COLO668 (cell line): ENCODE measurements around the gene GNA12.
A peak's percentile ranks its signal among the peaks of the same experiment; 100 is the strongest.

Source experiments
- DNase-seq: peaks from one replicate; lab custom pipeline; 2025; ENCODE audit not compliant: unreplicated experiment; lab: John Stamatoyannopoulos, UW

The GNA12 gene

DNA sequence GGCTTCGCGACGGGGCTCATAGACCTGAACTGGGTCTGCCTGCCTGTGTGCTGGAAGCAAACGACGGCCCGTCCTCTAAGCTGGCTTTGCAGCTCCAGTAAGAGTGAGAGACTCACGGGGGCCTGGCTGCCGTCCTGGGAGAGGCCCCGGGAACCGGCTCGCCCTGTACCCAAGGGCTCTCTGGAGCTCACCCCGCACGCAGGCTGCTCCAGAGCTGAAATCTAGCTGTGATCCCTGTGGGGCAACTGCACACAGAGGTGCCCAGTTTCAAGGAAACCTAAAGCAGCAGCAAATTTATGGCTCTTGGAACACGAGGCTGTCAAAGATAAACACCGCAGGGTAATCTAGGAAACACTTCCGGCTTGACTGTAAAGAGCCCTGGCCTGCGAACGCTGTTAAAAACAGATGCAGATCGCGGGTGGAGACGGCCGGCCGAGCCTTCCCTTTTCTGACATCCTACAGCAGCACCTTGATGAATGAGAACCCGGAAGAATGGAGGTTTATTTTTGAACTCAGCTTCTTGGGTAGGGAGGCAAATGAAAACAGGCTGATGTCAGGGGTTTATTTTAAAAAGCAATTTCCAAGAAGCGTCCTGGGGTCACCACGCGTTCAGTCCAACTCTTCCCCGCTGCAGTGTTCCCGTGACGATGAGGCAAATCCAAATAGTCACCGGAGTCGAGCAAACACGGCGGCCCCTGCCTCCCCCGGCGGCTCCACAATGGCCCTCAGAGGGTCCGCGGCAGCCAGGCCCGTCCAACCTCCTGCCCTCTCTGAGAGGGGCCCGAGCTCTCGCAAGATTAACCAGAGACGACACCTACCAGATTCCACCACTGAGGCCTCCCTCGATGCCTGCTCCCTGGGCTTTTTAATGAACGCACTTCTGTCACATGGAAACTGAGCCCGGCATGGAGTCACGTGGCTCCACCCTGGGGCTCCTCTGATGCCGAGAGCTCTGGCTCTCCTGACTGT lies 126.5 kb downstream of the GNA12 start:
- peak; percentile 78 for DNase-seq

DNA sequence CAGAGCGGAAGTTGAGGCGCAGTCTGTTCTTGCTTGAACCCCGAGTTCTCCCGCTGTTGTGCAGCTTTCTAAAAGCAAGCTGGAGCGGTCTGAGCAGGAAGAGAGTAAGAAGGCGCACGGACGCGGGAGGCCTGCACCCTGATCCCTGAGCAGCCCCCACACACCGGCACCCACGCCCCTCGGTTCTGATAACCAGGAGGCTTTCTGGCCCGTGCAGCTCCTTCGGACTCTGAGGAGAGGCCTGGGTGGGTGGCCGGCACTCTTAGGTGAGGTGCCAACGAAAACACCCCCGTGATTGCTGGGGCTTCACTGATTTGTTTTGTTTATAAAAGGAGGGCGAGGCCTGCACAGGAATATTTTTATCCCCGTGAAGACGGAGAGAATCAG lies 127.2 kb downstream of the GNA12 start:
- no peak for DNase-seq

DNA sequence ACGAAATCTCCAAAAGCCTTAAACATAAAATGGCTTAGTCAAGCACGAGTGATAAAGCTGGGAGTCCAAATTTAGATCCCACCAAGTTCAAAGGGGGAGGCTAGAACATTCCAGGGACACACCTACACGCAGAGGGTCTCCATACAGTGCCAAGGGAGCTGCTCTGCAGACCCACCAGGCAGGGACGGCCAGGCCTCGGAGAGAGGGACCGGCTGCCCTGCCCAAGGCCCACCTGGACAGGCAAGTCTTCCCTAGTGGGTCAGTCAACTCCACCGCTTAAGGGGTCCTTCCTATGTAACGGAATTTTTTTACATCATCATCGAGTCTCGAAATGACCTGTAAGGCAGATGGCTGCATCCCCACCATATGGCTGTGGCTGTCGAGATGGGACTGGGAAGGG lies 127.6 kb downstream of the GNA12 start:
- no peak for DNase-seq

DNA sequence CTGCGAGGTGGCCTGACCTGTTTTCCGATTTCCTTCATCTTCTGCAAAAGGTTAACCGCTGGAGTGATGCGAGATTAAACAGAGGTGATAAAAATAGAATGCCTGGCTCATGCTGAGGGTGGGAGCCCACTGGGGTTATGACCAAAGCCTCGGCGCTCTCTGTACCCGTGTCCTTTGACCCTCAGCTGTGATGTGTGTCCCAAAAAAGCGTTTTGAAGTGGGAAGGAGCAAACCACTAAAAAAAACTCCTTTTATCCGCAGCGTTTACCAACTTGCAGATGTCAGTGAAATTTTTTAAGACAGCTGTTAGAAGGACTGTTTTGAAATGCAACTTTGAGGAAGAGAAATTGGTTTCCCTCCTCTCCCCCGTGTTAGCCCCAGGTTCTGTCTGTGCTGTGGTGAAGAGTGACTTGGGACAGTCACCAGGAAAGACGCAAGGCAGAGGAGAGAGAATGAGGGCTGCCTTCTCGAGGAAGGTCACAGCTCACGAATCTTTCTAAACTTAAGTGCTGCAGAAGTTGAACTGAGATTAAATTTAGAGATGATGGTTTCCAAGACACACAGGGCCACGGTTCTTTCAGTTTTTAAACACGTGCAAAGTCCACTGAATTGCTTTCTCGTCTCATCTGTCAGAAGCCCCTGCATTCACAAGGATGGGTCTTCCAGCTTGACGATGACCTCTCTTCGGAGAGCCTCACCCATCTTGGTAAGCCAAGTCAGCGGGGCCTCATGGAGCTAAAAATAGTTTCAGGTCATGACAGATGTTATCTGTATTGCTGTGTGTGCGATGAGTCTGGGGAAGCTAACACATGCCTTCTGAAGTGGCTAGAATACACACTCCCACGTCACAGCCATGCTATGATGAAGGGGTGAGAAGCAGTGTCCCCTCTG lies 128.5 kb downstream of the GNA12 start:
- DNase-seq: no peak

DNA sequence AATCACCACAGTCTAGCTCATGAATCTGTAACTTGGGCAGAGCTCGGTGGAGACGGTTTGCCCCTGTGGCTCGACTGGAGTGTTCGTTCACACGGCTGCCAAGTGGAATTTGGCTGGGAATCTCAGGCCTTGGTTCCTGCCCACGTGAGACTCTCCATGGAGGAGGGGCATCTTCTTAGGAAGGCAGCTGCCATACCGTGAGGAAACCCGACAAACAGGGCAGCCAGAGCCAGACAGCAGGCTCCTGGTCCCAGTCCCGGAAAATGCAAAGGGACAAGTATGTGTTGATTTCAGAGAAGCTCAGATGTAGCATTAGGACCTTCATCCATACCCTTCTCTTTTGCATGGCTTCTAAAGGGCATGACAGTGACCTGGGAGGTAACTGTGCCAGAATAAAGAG lies 129.5 kb downstream of the GNA12 start:
- no peak for DNase-seq

DNA sequence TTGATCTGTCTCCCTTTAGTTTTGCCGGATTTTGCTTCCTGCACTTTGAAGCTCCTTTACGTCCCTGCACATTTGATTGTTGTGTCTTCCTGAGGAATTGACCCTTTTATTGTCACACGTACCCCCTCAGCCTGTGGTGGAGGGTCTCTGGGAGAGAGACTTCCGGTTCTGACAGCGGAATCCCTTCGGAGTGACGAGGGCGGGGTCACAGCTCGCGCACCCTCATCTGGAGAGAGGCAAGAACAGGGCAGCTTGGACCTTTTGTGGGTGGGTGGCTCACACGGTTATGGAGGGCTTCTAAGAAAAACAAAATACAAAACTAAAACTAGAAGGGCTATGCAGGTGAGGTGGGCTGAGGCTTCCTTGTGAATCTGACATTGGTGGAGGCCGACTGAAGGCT lies 130.1 kb downstream of the GNA12 start:
- no peak for DNase-seq

DNA sequence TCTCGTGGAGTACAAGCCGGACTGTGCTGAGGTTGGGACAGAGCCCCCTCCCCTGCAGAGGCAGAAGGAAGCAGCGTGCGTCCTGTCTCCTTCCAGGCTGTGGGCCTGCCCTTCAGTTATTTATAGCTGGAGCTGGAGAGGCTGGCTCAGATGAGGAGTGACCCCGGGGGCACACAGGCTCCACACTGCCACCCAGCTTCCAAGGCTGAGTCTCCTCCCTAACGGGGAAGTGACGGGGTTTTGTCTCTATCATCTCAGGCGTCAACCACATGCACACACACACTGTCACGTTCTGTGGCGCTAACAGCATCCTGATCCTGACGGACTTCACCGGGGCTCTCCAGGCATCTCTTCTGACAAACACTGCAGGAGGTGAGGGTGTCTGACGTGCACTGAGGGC lies 130.7 kb downstream of the GNA12 start:
- DNase-seq: no peak

DNA sequence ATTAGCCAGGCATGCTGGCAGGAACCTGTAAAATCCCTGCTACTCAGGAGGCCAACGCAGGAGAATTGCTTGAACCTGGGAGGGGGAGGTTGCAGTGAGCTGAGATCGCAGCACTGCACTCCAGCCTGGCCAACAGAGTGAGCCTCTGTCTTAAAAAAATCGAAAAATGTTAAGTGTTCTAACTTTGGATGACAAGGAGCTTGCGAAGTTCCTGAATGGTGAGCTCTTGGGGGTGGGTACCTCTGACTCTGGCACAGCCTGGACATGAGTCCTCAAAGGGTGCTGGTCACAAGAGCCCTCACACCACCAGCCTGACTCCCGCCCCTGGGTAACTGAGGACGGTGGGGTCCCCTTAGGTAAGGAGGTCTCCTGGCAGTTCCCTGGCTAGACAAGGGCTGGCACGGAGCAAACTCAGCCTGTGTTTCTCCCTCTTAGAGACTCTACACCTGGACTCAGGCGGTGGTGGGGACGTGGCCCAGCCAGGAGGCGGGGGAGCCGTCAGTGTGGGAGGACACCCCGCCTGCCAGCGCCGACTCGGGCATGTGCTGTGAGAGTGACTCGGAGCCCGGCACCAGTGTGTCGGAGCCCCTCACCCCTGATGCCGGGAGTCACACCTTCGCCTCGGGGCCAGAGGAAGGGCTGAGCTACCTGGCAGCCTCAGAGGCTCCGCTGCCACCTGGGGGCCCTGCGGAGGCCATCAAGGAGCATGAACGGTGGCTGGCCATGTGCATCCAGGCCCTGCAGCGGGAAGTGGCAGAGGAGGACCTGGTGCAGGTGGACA lies 132.0 kb downstream of the GNA12 start:
- no peak for DNase-seq

DNA sequence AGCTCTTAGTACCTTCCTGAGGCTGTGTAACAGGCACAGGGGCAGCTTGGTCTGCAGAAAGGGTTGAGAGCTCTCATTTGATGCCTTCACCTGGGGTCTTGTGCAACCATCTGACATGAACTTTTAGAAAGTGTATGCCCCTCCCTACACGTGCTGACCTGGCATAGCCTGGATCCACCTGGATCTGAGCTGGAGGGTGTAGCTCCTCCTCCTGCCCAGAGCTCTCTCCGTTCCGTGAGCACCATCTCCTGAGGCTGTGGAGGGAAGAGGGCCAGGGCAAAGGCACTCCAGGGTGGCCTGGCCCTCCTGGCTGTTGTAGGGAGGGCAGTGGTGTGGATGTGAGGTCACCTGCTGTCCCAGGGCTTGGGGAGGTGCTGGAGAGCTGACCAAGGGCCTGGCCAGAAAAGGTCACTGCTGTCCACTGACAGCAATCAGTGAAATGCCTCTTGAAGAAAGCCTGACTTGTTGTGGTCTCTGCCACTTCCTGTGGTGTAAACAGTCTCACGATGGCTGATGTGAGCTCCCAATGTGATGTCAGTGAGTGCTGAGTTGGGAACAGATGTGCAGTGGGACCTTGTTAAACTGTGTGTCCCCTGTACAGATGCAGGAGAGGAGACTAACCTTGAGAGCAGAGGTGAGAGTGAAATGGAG lies 133.1 kb downstream of the GNA12 start:
- DNase-seq: no peak

DNA sequence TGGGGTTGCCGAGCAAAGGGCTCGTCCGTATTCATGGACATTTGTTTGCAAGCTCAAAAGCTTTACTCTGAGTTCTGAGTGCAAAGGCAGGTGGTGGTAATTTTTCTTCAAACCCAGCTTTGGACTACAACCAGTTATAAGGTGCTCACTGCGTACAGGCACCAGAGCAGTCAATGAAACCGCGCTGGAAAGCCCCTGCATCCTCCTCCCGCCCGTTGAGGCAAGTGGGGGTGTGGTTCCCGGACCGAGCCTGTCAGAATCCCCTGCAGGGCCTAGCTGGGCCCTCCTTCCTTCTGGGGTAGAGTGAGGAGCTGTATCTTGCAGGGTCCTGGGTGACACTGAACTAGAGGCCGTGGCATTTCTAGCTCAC lies 133.8 kb downstream of the GNA12 start:
- DNase-seq: no peak

DNA sequence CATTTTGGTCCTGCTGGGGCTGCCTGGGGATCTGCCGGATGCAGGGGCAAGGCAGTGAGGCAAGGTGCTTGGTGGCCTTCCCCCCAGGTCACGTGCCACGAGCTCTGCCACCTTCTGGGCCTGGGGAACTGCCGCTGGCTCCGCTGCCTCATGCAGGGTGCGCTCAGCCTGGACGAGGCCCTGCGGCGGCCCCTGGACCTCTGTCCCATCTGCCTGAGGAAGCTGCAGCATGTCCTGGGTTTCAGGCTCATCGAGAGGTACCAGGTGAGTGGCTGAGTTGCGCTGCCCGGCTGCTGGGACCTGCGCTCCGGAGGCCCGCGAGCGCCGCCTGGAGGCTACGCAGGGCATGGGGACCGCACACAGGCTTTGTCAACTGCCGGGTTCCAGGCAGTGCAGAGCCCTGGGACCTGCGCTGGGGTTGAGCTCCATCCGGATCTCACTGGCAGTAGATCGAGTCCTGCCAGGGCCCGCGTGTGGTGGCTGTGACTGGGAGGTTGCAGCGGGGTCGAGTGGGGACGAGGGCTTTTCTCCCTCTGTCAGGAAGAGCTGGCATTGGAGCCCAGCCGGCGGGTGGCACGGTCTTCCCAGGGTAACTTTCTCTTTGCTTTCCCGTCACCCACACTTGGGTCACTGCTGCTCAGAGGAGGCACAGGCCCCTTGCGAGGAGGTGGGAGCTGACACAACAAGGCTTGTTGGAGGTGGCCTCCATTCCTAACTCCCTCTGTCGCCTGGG lies 134.4 kb downstream of the GNA12 start:
- DNase-seq: peak; percentile 88

DNA sequence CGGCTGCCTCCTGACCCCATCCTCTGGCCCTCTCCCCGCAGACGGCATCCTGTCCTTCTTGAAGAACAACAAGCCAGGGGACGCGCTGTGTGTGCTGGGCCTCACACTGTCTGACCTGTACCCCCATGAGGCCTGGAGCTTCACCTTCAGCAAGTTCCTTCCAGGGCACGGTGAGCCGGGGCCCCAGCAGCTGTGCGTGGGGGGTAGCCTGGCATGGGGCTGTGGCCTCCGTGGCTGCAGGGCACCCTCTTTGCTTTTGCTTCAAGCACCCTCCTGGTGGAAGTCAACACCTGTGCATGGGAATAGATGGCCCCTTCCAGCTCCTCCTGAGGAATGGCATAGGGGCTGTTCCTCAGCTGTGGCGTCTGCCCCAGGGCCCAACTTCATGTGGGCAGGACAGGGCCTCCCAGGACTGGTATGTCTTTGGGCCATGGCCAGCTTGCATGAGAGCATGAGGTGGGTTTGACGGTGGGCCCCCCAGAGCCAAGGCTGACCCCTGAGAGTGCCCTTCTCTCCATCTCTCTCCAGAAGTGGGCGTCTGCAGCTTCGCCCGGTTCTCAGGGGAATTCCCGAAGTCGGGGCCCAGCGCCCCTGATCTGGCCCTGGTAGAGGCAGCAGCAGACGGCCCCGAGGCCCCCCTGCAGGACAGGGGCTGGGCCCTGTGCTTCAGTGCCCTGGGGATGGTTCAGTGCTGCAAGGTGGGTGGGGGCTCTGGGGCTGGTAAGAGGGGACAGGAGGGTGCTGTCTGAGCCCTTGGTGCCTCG lies 135.4 kb downstream of the GNA12 start:
- DNase-seq: no peak

DNA sequence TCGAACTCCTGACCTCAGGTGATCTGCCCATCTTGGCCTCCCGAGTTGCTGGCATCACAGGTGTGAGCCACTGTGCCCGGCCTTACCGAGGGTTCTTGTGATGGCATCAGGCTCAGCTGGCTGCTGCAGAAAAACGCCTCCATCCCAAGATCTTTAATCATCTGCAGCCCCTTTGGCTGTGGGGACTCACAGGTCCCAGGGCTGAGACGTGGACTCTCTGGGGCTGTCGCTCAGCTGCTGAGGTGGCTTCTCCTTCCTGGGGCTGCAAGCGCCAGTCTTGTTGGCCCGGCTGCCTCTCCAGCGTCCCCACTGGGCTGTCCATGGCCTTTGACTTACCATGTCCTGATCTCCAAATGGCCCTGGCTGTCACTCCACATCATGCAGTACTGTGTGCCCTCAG lies 136.1 kb downstream of the GNA12 start:
- no peak for DNase-seq

DNA sequence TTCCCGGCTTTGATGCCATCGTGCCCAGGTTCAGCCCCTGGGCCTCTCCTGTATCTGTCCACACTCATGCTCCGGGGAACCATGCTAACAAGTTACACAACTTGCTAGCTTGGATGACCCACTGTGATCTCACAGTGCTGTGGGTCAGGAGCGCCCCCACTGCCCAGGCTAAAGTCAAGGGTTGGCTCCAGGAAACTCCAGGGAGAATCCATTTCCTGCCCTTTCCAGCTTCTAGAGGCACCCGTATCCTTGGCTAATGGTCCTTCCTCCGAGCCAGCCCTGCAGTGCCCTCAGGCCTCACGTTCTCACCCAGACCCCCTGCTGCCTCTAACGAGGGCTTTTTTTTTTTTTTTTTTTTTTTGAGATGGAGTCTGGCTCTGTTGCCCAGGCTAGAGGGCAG lies 136.6 kb downstream of the GNA12 start:
- DNase-seq: no peak

DNA sequence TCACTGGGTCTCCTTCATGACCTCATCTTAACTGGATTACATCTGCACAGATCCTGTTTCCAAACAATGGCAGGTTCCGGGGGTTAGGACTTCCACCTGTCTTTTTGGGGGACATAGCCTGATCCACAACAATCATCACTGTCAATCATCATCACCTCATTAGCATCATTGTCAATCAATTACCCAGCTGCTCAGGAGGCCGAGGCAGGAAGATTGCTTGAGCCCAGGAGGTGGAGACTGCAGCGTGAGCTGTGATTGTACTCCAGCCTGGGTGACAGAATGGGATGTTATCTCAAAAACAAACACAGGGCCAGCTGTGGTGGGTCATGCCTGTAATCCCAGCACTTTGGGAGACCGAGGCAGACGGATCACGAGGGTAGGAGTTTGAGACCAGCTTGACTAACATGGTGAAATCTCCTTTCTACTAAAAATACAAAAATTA lies 137.4 kb downstream of the GNA12 start:
- no peak for DNase-seq

DNA sequence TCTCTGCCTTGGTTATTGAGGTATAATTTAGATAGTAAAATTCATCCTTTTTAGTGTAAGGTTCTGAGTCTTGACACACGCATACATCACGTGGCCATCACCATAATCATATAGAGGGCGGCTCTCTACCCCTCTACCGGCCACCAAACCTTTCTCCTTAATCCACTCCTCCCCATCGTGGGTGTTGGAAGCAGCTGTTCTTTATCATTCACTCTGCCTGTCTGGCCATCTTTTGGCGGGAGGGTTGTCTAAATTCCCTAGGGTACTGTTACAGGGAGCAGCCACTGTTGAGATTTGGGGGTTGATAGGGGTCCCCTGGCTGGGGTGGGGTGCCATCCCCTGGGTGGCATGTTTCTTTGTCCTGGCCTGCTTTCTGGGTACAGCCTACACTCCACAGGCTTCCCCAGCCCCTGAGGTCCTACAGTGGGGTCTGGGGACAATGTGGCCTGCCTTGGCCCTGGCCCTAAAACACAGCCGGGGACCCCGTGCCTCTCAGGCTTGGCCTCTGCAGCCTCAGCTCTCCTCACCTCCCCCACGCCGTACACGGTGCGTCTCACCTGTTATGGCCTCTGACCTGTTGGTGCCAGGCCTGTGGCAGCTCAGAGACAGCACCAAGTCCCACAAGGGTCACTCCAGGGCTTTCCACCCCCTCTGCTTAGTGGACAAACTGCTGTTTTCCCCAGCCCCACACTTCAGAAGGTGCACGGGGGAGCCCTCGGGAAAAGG lies 138.6 kb downstream of the GNA12 start:
- DNase-seq: no peak

DNA sequence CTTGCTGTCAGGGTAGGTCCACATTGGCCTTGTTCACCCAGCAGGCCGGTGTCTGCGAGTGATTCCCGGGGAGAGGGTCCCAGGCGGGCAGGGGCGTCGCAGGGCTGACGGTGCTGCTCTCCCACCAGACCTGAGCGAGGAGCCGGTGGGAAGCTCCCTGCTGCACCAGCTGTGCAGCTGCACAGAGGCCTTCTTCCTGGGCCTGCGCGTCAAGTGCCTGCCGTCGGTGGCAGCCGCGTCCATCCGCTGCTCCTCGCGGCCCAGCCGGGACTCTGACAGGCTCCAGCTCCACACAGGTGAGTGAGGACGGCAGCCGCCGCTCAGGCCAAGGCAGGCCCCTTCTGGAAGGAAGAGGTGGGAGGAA lies 141.5 kb downstream of the GNA12 start:
- peak; percentile 33 for DNase-seq

DNA sequence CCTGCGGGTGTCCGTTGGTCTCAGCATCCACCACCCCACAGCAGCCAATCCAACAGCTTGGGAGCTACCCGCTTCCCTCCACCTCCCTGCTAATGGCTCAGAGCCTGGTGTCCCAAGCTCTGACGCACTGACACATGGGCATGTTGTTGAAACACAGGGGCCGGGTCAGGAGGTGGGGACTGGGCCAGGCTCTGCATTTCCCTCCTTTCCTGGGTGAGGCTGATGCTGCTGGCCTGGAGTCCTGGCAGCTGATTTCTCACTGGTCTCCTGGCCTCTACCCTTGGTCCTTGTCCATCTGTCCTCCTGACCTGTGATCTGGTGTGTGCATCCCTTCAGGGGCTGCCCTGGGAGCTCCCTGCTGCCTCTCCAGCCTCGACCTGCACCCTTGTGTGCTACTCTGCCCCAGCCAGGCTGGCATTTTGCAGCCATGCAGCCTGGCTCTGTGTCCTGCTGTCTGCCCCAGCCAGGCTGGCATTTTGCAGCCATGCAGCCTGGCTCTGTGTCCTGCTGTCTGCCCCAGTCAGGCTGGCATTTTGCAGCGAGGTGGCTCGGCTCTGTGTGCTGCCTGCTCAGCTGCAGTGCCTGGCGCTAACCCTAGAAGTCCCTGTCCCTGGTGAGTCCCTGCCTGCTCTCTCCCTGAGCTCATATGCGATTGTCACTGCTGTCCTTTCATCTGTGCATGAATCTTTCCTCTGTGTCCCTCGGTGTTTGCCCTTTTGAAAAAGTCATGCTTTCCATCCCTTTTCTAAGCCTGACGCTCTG lies 142.1 kb downstream of the GNA12 start:
- DNase-seq: no peak
